GM19193 (cell line): ENCODE measurements around the gene OSBPL9.

ENCODE experiments used
- POLR2A ChIP-seq: IDR thresholded peaks from 4 replicates; pipeline ENCODE4 v1.6.1; 2011; ENCODE audit not compliant: insufficient read depth, insufficient read length; ENCODE audit errors: extremely low read depth

The OSBPL9 gene

DNA sequence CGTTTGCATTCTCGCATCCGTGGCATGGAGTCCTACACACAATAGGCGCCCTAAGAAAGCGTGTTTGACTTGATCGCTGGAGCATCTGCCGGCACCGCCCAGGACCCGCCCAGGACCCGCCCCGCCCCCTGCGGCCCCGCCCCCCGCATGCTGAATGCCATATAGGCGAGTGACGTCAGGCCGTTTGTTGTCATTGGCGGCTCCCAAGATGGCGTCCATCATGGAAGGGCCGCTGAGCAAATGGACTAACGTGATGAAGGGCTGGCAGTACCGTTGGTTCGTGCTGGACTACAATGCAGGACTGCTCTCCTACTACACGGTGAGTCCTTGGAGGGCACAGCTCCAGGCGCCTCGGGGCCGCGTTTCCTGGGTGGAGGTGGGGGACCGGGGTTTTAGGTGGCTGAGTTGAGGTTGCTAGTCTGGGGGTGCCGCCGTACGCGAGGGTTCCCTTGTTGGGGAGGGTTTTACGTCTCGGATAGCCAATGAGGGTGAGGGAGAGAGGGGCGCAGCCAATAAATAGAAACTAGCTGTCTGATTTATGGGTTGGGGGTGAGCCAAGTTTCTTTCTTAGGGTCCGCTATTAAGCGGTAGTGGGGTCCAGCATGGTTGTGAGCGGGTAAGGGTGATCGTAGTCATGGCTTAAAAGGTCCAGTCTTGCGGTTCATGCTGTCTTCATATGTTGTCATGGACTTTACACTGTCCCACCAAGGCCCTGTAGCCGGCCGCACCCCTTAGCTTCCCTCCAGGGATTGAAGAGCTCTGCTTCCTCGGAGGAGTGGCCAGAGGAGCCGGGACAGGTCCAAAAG lies at the start of gene OSBPL9:
TSS of gene OSBPL9 (plus strand) at position 190 of the 806 bp plus-strand sequence. CDS start at position 209, 19 bp downstream.
- TF ChIP-seq POLR2A = peak; percentile 77

- no peak for TF ChIP-seq POLR2A
Observed at GRCh38 chr1:51567653-51568052, 49.2 kb upstream of the OSBPL9 start.

DNA sequence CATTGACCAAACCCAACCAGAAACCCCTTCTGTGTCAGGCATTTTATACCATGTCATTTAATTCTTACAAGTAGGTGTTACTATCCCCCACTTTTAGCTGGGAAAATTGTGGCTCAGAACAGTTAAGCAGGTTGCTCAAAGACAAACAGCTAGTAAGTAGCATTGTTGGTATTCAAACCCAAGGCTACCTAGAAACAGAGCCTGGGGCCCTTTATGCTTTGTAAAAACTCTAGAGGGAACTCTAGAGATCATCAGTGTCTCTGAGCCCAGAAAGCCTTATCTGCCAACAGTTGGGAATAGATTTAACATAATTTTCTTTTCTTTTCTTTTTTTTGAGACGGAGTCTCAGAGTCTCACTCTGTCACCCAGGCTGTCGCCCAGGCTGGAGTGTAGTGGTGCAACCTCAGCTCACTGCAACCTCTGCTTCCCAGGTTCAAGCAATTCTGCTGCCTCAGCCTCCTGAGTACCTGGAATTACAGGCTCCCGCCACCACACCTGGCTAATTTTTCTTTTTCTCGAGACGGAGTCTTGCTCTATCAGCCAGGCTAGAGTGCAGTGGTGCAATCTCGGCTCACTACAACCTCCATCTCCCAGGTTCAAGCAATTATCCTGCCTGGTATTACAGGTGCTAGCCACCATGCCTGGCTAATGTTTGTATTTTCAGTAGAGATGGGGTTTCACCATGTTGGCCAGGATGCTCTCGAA lies 48.5 kb upstream of the OSBPL9 start:
- no peak for TF ChIP-seq POLR2A

DNA sequence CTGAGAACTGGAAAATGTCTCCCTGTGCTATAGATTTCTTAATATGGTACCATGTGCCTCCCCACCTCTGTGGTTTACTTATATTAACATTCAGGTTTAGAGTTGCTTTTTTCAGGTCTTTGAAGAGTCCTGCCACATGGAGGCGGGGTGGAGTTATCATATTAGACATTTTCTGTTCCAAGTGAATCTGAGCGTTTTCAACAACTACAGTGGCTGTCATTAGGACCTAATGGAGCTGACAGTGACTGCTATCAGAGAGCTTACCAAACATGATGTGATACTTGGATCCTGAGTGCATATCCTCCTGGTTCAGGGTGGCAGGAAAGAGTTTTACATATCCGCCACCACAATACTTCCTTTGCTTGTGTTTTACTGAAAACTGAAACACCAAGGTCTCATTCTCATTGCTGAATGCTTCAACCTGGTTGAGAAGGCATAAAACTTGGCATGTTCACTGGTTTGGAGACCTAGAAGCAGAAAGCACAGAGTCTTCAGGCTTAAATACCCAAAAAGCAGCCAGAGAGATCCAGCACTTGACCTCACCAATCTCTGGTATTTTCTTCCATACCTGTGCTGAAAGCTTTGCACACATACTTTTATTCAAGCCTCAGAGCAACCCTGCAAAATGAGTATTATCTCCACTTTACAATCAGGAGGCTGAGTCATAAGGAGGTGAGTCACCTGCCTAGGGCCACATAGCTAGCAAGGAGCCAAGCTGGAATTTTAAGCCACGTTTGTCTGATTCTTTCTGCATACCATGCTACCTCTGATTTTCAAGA lies 47.4 kb upstream of the OSBPL9 start:
- no peak for TF ChIP-seq POLR2A

GRCh38 chr1:51570063-51570710 lies 46.7 kb upstream of the OSBPL9 start:
- TF ChIP-seq POLR2A = no peak

DNA sequence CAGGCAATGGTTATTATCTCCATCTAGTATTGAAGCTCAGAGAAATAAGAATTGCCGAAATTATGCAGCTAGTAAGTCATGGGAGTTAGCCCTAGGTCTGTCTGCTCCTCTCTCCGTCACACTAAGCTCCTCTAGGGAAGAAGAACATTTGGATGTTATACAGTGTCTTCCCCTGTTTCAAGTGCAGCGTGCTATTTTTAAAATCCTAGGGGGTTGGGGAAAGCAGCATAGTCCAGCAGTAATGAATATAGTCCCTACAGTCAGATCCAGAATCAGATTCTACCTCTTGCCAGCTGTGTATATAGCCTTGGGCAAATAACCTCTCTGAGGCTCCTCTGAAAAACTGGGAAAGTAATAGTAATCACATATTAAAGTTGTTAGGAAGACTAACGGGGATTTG lies 44.5 kb upstream of the OSBPL9 start:
- no peak for TF ChIP-seq POLR2A

DNA sequence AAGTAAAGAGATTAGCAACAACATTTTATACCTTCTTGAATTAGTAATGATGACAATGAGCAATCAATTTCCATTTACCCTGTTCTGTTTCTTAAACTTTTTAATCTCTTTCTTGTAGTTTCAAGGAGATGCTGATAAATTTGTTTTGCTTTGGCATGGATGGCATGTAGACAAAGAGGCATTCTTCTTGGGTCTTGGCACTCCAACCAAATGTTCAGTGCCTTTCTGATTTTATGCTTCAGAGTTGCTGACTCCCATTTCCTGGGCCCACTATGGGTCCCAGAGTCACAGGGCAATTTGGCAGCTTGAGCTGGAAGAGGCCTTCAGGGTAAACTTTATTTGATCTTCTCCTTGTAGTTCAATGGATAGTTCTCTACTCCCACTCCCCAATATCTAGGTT lies 42.1 kb upstream of the OSBPL9 start:
- TF ChIP-seq POLR2A = no peak

DNA sequence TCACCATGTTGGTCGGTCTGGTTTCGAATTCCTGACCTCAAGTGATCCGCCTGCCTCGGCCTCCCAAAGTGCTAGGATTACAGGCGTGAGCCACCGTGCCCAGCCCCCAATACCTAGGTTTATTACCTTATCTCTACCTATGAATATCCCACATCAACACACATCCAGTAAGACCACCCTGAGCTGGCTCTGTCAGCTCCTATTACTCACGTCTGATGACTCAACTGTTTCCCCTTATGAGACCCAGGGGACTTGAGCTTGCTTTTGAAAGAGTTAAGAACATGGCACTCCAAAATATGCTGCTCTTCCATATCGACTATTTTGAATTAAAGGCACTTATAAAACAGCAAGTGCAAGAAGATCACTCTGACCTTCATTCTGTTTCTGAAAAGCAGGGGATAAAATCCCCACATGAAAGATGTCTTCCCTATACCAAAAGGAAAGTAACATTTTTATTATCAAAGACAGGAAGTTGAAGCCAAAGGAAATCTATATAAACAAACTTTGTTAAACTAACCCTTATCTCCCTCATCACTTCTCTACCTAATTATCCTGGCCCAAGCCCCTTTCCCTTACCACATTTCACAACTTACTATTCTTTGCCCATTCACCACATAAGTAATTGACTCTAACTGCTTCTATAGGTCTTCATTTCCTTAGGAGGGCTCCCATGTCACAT lies 41.3 kb upstream of the OSBPL9 start:
- TF ChIP-seq POLR2A = no peak

- TF ChIP-seq POLR2A = no peak
Observed at GRCh38 chr1:51576085-51576444, 40.8 kb upstream of the OSBPL9 start.

- no peak for TF ChIP-seq POLR2A
Observed at GRCh38 chr1:51576923-51577322, 40.0 kb upstream of the OSBPL9 start.

DNA sequence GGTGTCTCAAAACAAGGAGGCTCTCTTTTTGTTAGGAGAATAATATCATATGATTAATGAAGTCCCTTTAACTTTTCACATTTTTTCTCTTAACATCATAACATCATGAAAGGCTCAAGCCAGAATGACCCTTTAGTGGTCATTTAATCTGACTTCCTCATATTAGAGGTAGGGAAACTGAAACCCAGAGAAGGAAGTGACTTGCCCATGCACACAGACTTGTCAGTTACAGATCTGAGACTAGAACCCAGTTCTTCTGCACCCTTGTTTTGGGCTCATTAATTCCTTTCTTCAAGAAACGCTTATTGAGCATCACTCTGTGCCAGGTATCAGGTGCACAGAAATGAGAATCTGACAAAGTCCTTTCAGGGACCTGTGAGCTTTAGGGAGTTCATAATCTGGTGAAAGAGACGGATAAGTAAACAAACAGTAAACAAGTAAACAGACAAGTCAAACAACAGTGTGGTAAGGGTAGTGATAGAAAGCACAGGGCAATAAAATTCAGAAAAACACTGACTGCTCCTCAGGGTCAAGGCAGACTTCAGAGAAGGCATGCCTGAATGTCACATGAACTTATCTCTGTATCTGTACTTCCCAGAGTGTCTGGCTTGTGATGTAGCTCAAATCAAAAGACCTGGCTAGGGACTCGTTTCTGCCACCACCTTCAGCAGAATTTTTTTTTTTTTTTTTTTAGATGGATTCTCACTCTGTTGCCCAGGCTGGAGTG lies 38.3 kb upstream of the OSBPL9 start:
- no peak for TF ChIP-seq POLR2A

DNA sequence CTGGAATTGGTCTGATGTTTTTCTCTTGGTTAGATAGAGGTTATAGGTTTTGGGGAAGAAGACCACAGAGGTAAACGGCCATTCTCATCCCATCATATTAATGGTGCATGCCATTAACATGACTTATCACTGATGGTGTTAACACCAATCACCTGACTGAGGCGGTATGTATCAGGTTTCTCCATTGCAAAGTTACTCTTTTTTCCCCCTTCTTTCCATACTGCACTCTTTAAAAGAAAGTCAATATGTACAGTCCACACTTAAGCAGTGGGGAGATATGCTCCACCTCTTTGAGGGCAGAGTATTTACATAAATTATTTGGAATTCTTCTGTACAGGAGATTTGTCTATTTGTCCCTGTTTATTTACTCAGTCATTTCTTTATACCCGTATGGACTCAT lies 35.7 kb upstream of the OSBPL9 start:
- TF ChIP-seq POLR2A = no peak

- no peak for TF ChIP-seq POLR2A
Observed at GRCh38 chr1:51583532-51583931, 33.4 kb upstream of the OSBPL9 start.

GRCh38 chr1:51584021-51584420 lies 32.9 kb upstream of the OSBPL9 start:
- TF ChIP-seq POLR2A = no peak
